WERI-Rb-1 (cell line): ENCODE measurements around the gene ANKRD44.

Experiments used
- DNase-seq: peaks from one replicate; pipeline ENCODE4 v3.0.0-alpha.2; 2020
- H3K27ac ChIP-seq: fragments of 250-450 bp; sonication (Bioruptor Pico); 2 replicates; pipeline ENCODE4 v1.5.1; 2020; ENCODE audit warnings: mild to moderate bottlenecking, moderate library complexity
- H3K27me3 ChIP-seq: fragments of 250-450 bp; sonication (Bioruptor Pico); 2 replicates; pipeline ENCODE4 v1.5.1; 2021; ENCODE audit warnings: mild to moderate bottlenecking, low read depth, moderate library complexity; ENCODE audit not compliant: insufficient read depth, severe bottlenecking
- H3K36me3 ChIP-seq: fragments of 250-450 bp; sonication (Bioruptor Pico); 2 replicates; pipeline ENCODE4 v1.5.1; 2020; ENCODE audit warnings: mild to moderate bottlenecking, moderate library complexity
- H3K4me3 ChIP-seq: 2 replicates; pipeline ENCODE4 v1.5.1; 2011; ENCODE audit warnings: low read depth, mild to moderate bottlenecking, control low read depth, low read length
- H3K9me3 ChIP-seq: fragments of 250-450 bp; sonication (Bioruptor Pico); 2 replicates; pipeline ENCODE4 v1.5.1; 2021; ENCODE audit warnings: mild to moderate bottlenecking, moderate library complexity; ENCODE audit not compliant: severe bottlenecking
- TF ChIP-seq, protein P1 (sequence below): IDR thresholded peaks from 2 replicates; pipeline ENCODE4 v1.5.1; 2011; ENCODE audit warnings: low read depth, mild to moderate bottlenecking, control low read depth, inconsistent platforms, low read length

ANKRD44 gene

DNA sequence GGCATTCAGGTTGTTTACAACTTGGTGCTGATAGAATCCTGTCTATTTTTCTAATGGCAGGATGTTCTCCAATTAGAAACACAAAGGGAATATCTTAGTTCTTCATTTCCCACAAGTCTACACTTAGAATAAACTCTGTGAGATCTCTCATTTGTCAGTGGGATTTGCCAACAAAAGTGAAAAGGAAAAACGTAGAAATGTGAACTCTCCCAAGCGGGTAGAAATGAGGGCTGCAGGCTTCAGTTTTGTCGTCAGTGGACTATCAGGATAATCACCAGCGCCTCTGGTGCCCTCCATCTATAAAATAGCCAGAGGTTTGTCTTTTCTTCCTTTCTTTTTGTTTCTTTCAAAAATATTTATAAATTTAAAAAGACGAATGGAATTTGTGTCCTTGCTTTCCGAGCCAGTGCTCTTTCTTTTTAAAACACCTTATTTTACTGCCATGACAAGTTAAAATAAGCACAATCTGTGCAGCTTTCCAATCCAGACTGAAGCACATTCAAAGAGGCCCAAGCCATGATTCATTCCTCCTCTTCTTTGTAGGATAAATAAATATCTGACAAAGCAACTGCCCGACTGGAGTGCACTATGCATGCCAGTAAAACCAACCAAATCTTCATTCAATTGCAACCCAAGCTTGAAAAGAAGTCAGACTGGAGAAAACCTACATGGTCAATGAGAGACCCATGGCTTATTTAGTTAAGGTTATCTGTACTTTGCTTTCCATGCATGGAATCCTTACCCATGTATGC, 185.8 kb downstream of the ANKRD44 start:
- no peak for DNase-seq
- Histone ChIP-seq H3K9me3 (no peaks in the 10 kb centered on the region), H3K36me3 (no peaks in the 10 kb centered on the region), H3K4me3 (no peak overlapping the region), H3K27ac (no peak overlapping the region), H3K27me3 (no peaks in the 10 kb centered on the region)
- TF ChIP-seq, protein P1, sequence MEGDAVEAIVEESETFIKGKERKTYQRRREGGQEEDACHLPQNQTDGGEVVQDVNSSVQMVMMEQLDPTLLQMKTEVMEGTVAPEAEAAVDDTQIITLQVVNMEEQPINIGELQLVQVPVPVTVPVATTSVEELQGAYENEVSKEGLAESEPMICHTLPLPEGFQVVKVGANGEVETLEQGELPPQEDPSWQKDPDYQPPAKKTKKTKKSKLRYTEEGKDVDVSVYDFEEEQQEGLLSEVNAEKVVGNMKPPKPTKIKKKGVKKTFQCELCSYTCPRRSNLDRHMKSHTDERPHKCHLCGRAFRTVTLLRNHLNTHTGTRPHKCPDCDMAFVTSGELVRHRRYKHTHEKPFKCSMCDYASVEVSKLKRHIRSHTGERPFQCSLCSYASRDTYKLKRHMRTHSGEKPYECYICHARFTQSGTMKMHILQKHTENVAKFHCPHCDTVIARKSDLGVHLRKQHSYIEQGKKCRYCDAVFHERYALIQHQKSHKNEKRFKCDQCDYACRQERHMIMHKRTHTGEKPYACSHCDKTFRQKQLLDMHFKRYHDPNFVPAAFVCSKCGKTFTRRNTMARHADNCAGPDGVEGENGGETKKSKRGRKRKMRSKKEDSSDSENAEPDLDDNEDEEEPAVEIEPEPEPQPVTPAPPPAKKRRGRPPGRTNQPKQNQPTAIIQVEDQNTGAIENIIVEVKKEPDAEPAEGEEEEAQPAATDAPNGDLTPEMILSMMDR, result no peak

DNA sequence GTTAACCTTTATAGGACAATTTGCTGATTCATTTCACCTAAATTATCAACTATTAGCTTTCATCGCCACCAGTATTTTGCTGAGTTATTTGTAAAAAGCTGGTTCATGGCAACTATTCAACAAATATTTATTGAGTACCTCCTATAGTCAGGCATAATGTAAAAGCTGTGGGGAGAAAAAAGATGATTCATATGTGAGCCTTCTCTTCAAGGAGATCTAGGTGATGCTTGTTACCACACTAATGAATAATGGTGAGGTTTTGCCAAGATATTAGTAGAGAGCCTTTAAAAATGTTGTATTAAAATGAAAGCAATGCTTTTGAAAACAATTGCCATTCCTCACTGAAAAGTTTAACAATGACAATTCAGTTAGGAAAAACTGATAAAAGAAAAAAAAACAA, 187.8 kb downstream of the ANKRD44 start:
- no peaks in the 10 kb centered on the region for H3K36me3 ChIP-seq
- H3K4me3 ChIP-seq, result no peak overlapping the region
- no peak overlapping the region for H3K27ac ChIP-seq
- no peak for DNase-seq
- H3K27me3 ChIP-seq, result no peaks in the 10 kb centered on the region
- H3K9me3 ChIP-seq, result no peaks in the 10 kb centered on the region
- TF ChIP-seq, protein P1, result no peak

DNA sequence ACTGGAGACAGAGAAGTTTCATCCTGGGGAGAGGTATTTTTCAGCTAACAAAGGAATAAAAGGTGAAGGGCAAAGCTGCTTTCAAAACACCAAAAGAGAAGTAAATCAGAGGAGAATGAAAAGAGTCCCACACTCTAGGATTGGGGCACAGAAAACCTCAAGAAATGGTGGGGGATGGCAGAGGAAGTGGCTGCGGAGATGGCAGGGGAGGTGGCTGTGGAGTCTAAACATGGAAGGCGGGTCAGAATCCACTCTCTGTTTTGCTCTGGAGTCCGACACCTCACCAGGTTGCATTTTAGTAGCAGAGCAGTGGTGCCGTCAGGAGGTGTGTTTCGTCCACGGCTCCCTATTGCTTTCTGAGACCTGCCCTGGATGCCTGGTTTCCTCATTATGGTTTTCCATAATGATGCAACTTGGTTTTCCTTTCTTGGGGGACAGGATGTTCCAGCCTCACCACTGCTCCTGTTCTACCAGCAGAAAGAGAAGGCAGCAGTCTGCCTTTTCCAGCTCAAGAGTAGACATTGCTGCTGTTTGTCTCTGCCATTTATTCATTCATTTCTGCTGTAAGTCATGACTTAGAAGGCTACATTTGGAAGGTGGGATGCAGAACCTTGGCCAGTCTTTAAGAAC, 188.7 kb downstream of the ANKRD44 start:
- no peaks in the 10 kb centered on the region for H3K27me3 ChIP-seq
- no peaks in the 10 kb centered on the region for H3K9me3 ChIP-seq
- no peak overlapping the region for H3K27ac ChIP-seq
- TF ChIP-seq, protein P1, result no peak
- H3K36me3 ChIP-seq, result no peaks in the 10 kb centered on the region
- no peak for DNase-seq
- H3K4me3 ChIP-seq, result no peak overlapping the region

DNA sequence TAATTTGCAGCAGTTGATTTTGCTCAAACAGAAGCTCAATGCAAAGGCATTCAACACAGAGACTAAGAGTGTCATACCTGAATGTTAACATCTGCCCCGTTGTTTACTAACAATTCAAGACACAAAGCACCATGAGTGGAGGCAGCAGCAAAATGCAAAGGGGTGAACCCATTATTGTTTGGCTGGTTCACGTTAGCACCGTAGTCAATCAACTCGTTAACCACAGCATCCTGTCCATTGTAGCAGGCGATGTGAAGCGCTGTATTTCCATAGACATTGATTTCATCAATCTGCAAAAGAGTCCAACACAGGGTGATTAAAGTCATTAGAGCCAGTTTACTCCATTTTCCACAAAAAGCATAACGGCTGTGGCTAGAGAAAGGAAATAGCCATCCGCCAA, 189.3 kb downstream of the ANKRD44 start:
- no peak for DNase-seq
- Histone ChIP-seq H3K36me3 (no peaks in the 10 kb centered on the region), H3K9me3 (no peaks in the 10 kb centered on the region), H3K27me3 (no peaks in the 10 kb centered on the region), H3K27ac (no peak overlapping the region), H3K4me3 (no peak overlapping the region)
- TF ChIP-seq, protein P1, result no peak

DNA sequence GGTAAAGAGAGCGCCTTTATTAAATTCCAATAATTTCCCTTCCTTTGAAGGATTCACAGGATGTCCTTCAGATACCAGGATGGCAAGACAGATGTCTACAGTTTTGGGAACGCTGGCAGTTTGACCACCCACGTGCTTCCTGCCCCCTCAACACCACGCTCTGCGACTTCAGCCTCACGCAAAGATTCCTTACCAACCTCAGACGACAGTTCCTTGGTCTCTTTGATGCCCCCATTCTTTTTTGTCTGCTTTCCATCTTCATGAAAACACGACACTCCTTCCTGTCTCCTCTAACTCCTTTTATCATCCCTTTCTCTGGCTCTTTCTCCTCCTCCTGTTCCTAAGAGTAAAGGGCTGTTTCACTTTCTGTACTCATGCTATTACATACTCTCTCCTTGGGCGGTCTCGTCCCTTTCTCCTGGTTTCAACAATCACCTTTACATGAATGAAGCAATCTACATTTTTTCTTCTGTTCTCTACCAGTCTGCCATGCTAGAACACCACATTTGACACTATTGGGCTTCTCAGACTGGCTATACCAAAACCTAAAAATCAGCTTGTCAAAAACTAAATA, 194.2 kb downstream of the ANKRD44 start:
- DNase-seq, result no peak
- Histone ChIP-seq H3K9me3 (no peaks in the 10 kb centered on the region), H3K27me3 (no peaks in the 10 kb centered on the region), H3K27ac (no peak overlapping the region), H3K4me3 (no peak overlapping the region), H3K36me3 (no peaks in the 10 kb centered on the region)
- TF ChIP-seq, protein P1, result no peak
